Muscle layer of colon (tissue), 2 donors: ENCODE measurements around the gene ABCC1.

ENCODE experiments used
- H3K27ac ChIP-seq: one replicate; pipeline ENCODE4 v1.7.0; 2013; ENCODE audit warnings: low read depth, mild to moderate bottlenecking, low read length, moderate library complexity
- H3K27me3 ChIP-seq, 2 donors: one replicate each; pipeline ENCODE4 v1.7.0; 2013; ENCODE audit warnings: low read length in 2 of 2, mild to moderate bottlenecking in 2 of 2; ENCODE audit not compliant: insufficient read depth in 2 of 2, control insufficient read depth in 1 of 2
- H3K36me3 ChIP-seq: one replicate; pipeline ENCODE4 v1.7.0; 2013; ENCODE audit warnings: mild to moderate bottlenecking, low read length; ENCODE audit not compliant: insufficient read depth
- H3K4me1 ChIP-seq: one replicate; pipeline ENCODE4 v1.7.0; 2013; ENCODE audit warnings: mild to moderate bottlenecking, low read length; ENCODE audit not compliant: insufficient read depth
- H3K4me3 ChIP-seq, 2 donors: one replicate each; pipeline ENCODE4 v1.7.0; 2013; ENCODE audit warnings: low read length in 2 of 2, low read depth in 1 of 2, mild to moderate bottlenecking in 1 of 2, moderate library complexity in 1 of 2
- H3K9ac ChIP-seq: one replicate; pipeline ENCODE4 v1.7.0; 2013; ENCODE audit warnings: low read length
- H3K9me3 ChIP-seq: one replicate; pipeline ENCODE4 v1.7.0; 2013; ENCODE audit warnings: mild to moderate bottlenecking, low read length
- donor health status: abdominal sarcoma.
- donor health status: Adenocarcinoma of cecum.

The ABCC1 gene

DNA sequence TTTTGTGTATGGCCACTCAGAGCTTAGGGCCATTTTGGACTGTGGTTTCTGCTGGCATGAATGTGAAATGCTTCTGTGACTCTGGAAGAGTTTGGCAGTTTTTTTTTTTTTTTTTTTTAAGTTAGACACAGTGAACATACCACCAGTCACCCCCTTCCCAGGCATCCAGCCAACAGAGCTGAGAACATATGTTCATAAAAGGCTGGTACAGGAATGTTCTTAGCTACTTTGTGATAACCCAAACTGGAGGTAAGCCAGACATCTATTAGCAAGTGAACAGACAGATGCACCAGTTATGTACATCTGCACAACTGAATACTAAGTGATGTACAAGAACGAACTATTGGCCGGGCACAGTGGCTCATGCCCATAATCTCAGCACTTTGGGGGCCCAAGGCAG, 92.7 kb downstream of the ABCC1 start:
- H3K27ac ChIP-seq: no peak overlapping the region
- no peak overlapping the region for H3K4me3 ChIP-seq
- no peaks in the 10 kb centered on the region for H3K27me3 ChIP-seq
- H3K9me3 ChIP-seq: no peaks in the 10 kb centered on the region
- no peak overlapping the region for H3K9ac ChIP-seq
- H3K36me3 ChIP-seq: peaks cover 66% of the 10 kb centered on the region
- H3K4me1 ChIP-seq: no peaks in the 10 kb centered on the region

- H3K36me3 ChIP-seq: peaks cover 68% of the 10 kb centered on the region
- no peak overlapping the region for H3K27ac ChIP-seq
- no peak overlapping the region for H3K9ac ChIP-seq
Measured at GRCh38 chr16:16045296-16045695, 95.9 kb downstream of the ABCC1 start.

DNA sequence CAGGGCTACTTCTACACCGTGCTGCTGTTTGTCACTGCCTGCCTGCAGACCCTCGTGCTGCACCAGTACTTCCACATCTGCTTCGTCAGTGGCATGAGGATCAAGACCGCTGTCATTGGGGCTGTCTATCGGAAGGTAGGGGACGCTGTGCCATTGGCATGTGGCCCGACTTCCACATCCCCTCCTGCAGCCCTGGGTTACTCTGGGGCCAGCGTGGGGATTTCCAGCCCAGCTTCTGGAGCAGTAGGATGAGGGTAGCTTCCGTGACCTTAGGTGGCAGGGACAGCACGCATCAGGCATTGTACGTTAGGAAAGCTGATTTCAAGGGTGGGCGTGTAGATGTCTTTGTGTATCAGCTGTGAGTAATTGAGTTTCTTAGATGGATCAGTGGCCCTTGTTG, 96.5 kb downstream of the ABCC1 start:
- no peak overlapping the region for H3K27ac ChIP-seq
- peaks cover 12% of the 10 kb centered on the region for H3K4me1 ChIP-seq
- no peaks in the 10 kb centered on the region for H3K9me3 ChIP-seq
- no peaks in the 10 kb centered on the region for H3K27me3 ChIP-seq
- H3K36me3 ChIP-seq: peaks cover 65% of the 10 kb centered on the region
- H3K4me3 ChIP-seq: no peak overlapping the region
- no peak overlapping the region for H3K9ac ChIP-seq

More at GRCh38 chr16:16045296-16045695, 95.9 kb downstream of the ABCC1 start:
- no peaks in the 10 kb centered on the region for H3K27me3 ChIP-seq
- no peak overlapping the region for H3K4me3 ChIP-seq
- H3K9me3 ChIP-seq: no peaks in the 10 kb centered on the region
- peaks cover 12% of the 10 kb centered on the region for H3K4me1 ChIP-seq

DNA sequence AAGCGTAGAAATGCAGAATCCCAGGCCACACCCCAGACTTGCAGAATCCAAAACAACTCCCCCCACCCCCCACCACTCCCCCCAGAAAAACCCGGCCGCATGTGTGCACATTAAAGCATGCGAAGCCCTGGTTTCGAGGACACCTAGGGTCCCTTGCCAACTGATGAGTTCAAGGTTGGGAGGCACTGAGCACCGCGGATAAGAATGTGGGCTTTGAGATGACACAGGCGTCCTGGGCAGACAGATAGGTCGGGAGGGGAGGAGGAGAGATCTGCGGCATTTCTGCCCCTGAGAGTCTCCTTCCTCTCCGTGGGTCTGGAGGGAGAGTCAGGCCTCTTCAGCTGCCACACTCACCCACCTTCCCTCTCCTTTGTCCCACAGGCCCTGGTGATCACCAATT, 98.3 kb downstream of the ABCC1 start:
- no peak overlapping the region for H3K4me3 ChIP-seq
- H3K36me3 ChIP-seq: peaks cover 66% of the 10 kb centered on the region
- H3K27me3 ChIP-seq: no peaks in the 10 kb centered on the region
- no peaks in the 10 kb centered on the region for H3K9me3 ChIP-seq
- peak overlapping the region; percentile 70 for H3K27ac ChIP-seq
- H3K4me1 ChIP-seq: peaks cover 12% of the 10 kb centered on the region
- H3K9ac ChIP-seq: no peak overlapping the region

DNA sequence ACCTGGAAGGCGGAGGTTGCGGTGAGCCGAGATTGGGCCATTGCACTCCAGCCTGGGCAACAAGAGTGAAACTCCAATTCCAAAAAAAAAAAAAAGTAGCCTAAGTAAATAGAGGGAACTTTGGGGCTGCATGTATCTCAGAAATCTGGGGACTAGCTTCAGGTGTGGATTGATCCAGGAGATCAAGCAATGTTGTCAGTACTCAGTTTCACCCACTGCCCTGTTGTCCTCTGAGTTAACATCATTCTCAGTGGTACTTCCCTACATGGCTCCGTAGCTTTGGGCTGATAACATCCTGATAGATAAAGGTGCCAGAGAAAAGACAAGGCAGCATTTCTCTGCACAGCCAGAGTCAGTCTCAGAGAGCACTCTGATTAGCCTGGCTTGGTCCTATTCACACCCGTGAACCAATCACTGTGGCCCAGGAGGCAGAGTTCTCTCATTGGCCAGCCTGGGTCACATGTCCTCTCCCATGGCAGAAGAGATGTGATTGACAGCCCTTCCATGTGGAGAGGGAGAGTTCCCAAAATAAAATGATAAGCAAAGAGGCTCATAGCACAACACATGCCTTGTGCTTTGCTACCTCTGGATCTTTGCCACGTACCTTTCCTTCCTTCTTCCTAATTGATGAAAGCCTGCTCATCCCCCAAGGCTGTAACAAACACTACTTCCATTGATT, 99.6 kb downstream of the ABCC1 start:
- Histone ChIP-seq H3K9me3 (no peaks in the 10 kb centered on the region), H3K27me3 (no peaks in the 10 kb centered on the region), H3K9ac (no peak overlapping the region), H3K36me3 (peaks cover 67% of the 10 kb centered on the region), H3K4me3 (no peak overlapping the region), H3K27ac (no peak overlapping the region), H3K4me1 (peaks cover 13% of the 10 kb centered on the region)

GRCh38 chr16:16050106-16050505, 100.7 kb downstream of the ABCC1 start:
- Histone ChIP-seq H3K4me1 (peaks cover 19% of the 10 kb centered on the region), H3K36me3 (peaks cover 65% of the 10 kb centered on the region), H3K9ac (no peak overlapping the region), H3K27me3 (no peaks in the 10 kb centered on the region), H3K4me3 (no peak overlapping the region), H3K27ac (no peak overlapping the region), H3K9me3 (no peaks in the 10 kb centered on the region)

DNA sequence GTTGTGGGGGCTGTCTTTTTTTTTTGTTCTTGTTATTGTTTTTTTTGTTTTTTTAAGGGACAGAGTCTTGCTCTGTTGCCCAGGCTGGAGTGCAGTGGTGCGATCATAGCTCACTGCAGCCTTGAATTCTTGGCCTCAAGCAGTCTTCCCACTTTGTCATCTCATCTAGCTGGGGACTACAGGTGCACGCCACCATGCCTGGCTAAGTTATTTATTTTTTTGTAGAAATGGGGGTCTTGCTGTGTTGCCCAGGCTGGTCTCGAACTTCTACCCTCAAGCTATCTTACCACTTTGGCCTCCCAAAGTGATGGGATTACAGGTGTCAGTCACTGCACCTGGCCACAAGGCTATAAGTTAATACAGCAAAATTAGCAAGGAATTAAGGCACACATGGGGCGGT, 101.7 kb downstream of the ABCC1 start:
- Histone ChIP-seq H3K4me1 (peaks cover 19% of the 10 kb centered on the region), H3K36me3 (peaks cover 60% of the 10 kb centered on the region), H3K27ac (no peak overlapping the region), H3K27me3 (no peaks in the 10 kb centered on the region), H3K9ac (no peak overlapping the region), H3K4me3 (no peak overlapping the region), H3K9me3 (no peaks in the 10 kb centered on the region)

DNA sequence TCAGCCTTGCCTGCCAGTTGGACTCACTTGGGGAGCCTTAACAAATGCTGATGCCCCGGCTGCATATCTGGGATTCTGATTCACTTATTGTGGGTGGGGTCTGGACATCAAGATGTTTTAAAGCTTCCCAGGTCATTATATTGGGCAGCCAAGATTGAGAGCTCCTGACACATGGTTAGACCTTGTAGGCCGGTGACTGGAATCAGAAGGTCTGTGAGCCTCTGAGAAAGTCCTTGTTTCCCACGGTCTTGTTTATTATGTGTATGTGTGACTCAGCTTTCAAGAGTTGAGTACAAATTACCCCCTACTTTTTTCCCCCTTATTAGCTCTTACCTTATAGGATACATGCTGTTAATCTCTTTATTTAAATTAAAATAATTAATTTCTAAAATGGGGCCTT, 103.5 kb downstream of the ABCC1 start:
- H3K4me1 ChIP-seq: peaks cover 19% of the 10 kb centered on the region
- H3K27ac ChIP-seq: no peak overlapping the region
- peaks cover 52% of the 10 kb centered on the region for H3K36me3 ChIP-seq
- no peaks in the 10 kb centered on the region for H3K9me3 ChIP-seq
- H3K4me3 ChIP-seq: no peak overlapping the region
- H3K27me3 ChIP-seq: no peaks in the 10 kb centered on the region
- no peak overlapping the region for H3K9ac ChIP-seq

GRCh38 chr16:16057102-16057501, 107.7 kb downstream of the ABCC1 start:
- Histone ChIP-seq H3K27ac (no peak overlapping the region), H3K9me3 (no peaks in the 10 kb centered on the region), H3K4me1 (peaks cover 42% of the 10 kb centered on the region), H3K9ac (no peak overlapping the region), H3K4me3 (no peak overlapping the region), H3K36me3 (peaks cover 31% of the 10 kb centered on the region), H3K27me3 (no peaks in the 10 kb centered on the region)

DNA sequence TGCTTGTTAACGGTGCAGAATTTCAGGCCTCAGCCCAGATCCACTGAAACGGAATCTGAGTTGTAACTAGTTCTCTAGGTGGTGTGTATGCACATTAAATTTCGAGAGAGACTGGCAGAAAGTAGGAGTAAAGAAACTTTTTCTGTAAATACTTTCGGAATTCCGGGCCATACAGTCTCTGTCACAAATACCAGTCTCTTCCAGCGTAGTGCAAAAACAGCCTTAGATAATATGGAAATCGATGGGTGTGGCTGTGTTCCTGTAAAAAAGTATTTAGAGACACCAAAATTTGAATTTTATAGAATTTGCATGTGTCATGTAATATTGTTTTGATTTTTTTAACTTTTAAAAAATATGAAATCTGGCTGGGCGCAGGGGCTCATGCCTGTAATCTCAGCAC, 109.7 kb downstream of the ABCC1 start:
- Histone ChIP-seq H3K4me3 (no peak overlapping the region), H3K9ac (no peak overlapping the region), H3K27me3 (no peaks in the 10 kb centered on the region), H3K4me1 (peaks cover 52% of the 10 kb centered on the region), H3K36me3 (peaks cover 19% of the 10 kb centered on the region), H3K9me3 (no peaks in the 10 kb centered on the region), H3K27ac (no peak overlapping the region)

- Histone ChIP-seq H3K4me3 (no peak overlapping the region), H3K27ac (peak overlapping the region; percentile 60), H3K27me3 (no peaks in the 10 kb centered on the region), H3K9ac (no peak overlapping the region), H3K9me3 (no peaks in the 10 kb centered on the region), H3K36me3 (peaks cover 20% of the 10 kb centered on the region), H3K4me1 (peaks cover 55% of the 10 kb centered on the region)
Measured at GRCh38 chr16:16059895-16060590, 110.6 kb downstream of the ABCC1 start.
